ENCODE measurements around the gene ITGAE.

ITGAE gene

DNA sequence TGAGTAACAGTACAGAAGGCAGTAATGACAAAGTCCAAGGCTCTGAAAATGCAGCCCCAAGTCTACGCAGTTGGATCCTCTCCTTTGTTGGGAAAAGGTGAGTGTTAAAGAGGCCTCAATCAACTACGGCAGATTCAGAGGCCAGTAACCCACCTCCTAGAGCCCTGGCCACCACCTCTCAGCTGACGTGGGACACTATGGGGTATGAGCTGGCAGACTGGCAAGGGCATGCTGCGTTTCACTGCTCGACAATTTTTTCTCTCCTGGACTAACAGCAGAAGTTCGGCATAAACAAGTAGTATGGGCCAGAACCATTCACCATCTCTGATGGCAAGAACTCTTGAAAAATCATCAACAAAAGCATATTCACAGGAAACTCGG lies 27.9 kb upstream of the ITGAE start:
- peaks cover 5% of the 10 kb centered on the region for H3K4me1 Mint-ChIP-seq
- no peak for ATAC-seq (ENCODE audit: low read depth)
- H3K9me3 Mint-ChIP-seq: no peaks in the 10 kb centered on the region
- H3K27me3 Mint-ChIP-seq: no peaks in the 10 kb centered on the region
- no peak for DNase-seq (ENCODE audit: low spot score in 2 of 2)
- H3K36me3 Mint-ChIP-seq: peaks cover 21% of the 10 kb centered on the region
- H3K27ac Mint-ChIP-seq: no peak overlapping the region
- H3K4me3 Mint-ChIP-seq: no peak overlapping the region

- no peak for DNase-seq (ENCODE audit: low spot score in 2 of 2)
- H3K27me3 Mint-ChIP-seq: no peaks in the 10 kb centered on the region
- H3K36me3 Mint-ChIP-seq: peaks cover 20% of the 10 kb centered on the region
- H3K9me3 Mint-ChIP-seq: no peaks in the 10 kb centered on the region
- H3K27ac Mint-ChIP-seq: no peak overlapping the region
- no peak overlapping the region for H3K4me3 Mint-ChIP-seq
- no peak for ATAC-seq (ENCODE audit: low read depth)
- H3K4me1 Mint-ChIP-seq: peaks cover 3% of the 10 kb centered on the region
These were observed 27.3 kb upstream of the ITGAE start for GRCh38 chr17:3828151-3828851.

DNA sequence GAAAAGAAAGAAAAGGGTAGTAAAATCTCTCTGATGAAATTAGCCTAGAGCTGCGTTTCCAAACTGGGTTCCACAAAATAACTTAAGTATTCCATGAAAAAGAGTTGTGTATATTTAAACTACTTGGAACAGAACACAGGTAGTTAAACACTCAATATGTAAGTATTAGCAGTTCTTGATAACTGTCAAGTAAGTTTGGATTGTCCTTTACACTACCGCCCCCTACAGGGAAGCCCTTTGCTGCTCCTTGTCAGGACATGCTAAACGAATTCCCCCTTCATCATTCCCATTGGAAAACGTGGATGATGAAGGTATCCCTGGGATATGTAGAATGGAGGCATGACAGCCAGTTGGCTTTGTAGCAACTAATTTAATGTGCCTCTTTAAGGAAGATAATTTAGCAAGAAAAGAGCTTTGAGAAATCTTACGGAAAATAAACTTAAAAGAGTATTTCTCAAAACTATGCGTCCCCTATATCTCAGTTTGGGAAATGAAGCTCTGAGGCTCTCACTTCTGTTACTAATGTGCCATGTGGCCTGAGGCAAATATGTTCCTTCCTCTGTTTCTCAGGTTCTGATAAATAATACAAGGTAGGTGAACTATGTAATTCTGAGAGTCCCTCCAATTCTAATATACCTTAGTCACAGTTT lies 26.3 kb upstream of the ITGAE start:
- Mint-ChIP-seq H3K27ac (peak overlapping the region; percentile 20), H3K4me3 (no peak overlapping the region), H3K4me1 (peaks cover 3% of the 10 kb centered on the region), H3K9me3 (no peaks in the 10 kb centered on the region), H3K27me3 (no peaks in the 10 kb centered on the region), H3K36me3 (peaks cover 17% of the 10 kb centered on the region)
- peak; percentile 72 to 74 for DNase-seq (ENCODE audit: low spot score in 2 of 2)
- peak; percentile 63 for ATAC-seq (ENCODE audit: low read depth)

DNA sequence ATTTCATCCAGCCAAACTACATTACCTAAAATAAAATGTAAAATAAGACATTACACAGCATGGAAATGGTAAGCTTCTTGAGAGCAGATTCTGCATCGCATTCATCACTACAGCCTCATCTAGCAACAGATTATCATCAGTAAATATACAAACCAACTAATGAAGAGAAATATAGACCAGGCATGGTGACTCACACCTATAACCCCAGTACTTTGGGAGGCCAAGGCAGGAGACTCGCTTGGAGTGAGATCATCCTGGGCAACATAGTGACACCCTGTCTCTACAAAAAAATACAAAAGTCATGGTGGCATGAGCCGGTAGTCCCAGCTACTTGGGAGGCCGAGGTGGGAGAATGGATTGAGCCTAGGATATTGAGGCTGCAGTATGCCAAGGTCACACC lies 25.2 kb upstream of the ITGAE start:
- ATAC-seq (ENCODE audit: low read depth) (no peak), DNase-seq (ENCODE audit: low spot score in 2 of 2) (no peak)
- peaks cover 3% of the 10 kb centered on the region for H3K4me1 Mint-ChIP-seq
- H3K9me3 Mint-ChIP-seq: no peaks in the 10 kb centered on the region
- no peak overlapping the region for H3K4me3 Mint-ChIP-seq
- no peaks in the 10 kb centered on the region for H3K27me3 Mint-ChIP-seq
- no peak overlapping the region for H3K27ac Mint-ChIP-seq
- peaks cover 25% of the 10 kb centered on the region for H3K36me3 Mint-ChIP-seq

- Mint-ChIP-seq H3K4me3 (no peak overlapping the region), H3K27me3 (no peaks in the 10 kb centered on the region), H3K36me3 (peaks cover 29% of the 10 kb centered on the region), H3K27ac (no peak overlapping the region), H3K4me1 (peaks cover 11% of the 10 kb centered on the region), H3K9me3 (no peaks in the 10 kb centered on the region)
- DNase-seq (ENCODE audit: low spot score in 2 of 2) (no peak), ATAC-seq (ENCODE audit: low read depth) (no peak)
These were observed 20.1 kb upstream of the ITGAE start for GRCh38 chr17:3821101-3821500.

- Mint-ChIP-seq H3K9me3 (no peaks in the 10 kb centered on the region), H3K27me3 (no peaks in the 10 kb centered on the region), H3K27ac (peak overlapping the region; percentile 32), H3K4me1 (peaks cover 11% of the 10 kb centered on the region), H3K36me3 (peaks cover 36% of the 10 kb centered on the region), H3K4me3 (peak overlapping the region; percentile 59)
- peak; percentile 53 for ATAC-seq (ENCODE audit: low read depth)
- no peak for DNase-seq (ENCODE audit: low spot score in 2 of 2)
These were observed 17.8 kb upstream of the ITGAE start for GRCh38 chr17:3818786-3819185.

DNA sequence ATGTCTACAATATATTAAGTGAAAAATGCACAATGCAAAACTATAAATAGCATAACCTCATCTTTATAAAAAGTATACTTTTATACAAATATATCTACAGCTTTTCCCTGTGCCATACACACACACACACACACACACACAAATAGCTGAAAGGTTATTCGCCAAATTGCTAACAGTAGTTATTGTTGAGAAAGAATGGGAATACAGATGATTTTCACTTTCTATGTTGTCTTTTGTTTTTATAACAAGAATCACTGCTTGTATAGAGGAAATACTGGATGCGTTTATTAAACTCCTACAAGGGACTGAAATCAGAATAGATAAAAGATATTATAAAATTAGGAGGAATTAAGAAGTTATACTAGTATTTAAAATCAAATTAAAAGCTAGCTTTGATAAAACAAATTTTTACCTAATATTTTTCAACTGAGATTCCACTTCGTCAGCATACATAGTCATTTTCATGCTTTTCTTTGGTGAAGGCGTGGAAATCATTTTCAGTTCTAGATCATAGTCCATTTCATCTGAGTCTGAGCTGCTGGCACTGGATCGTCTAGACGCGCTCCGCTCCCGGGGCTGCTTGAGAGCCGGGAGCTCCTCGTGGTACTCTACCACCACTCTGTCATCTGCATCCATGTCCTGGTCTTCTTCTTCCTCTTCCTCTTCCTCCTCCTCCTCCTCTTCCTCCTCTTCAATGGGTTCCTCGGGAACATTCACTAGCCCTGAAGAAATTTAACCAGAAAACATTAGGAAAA lies 17.0 kb upstream of the ITGAE start:
- Mint-ChIP-seq H3K4me3 (no peak overlapping the region), H3K27me3 (no peaks in the 10 kb centered on the region), H3K36me3 (peaks cover 36% of the 10 kb centered on the region), H3K27ac (peak overlapping the region; percentile 32), H3K4me1 (peaks cover 11% of the 10 kb centered on the region), H3K9me3 (no peaks in the 10 kb centered on the region)
- DNase-seq (ENCODE audit: low spot score in 2 of 2): no peak
- ATAC-seq (ENCODE audit: low read depth): no peak

DNA sequence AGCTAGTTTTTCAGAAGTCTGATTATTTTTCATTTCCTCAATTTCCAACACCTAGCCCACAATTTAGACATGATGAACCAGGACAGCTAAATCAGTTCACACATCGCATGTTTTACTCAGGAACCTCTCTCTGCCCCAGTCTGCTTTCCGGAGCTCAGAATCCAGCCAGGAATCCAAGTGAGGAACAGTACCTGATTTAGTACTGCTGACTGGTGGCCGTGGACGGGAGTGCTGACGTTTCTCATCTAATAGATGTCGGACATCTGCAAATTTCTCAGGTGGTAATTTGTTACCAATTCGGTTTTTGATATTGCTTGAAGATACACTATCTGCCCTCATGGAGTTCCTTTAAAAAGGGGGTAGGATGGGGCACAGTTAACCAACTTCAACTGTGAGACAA lies 14.9 kb upstream of the ITGAE start:
- DNase-seq (ENCODE audit: low spot score in 2 of 2) (no peak), ATAC-seq (ENCODE audit: low read depth) (no peak)
- no peaks in the 10 kb centered on the region for H3K27me3 Mint-ChIP-seq
- H3K4me1 Mint-ChIP-seq: peaks cover 18% of the 10 kb centered on the region
- H3K4me3 Mint-ChIP-seq: no peak overlapping the region
- peaks cover 36% of the 10 kb centered on the region for H3K36me3 Mint-ChIP-seq
- H3K9me3 Mint-ChIP-seq: no peaks in the 10 kb centered on the region
- no peak overlapping the region for H3K27ac Mint-ChIP-seq

DNA sequence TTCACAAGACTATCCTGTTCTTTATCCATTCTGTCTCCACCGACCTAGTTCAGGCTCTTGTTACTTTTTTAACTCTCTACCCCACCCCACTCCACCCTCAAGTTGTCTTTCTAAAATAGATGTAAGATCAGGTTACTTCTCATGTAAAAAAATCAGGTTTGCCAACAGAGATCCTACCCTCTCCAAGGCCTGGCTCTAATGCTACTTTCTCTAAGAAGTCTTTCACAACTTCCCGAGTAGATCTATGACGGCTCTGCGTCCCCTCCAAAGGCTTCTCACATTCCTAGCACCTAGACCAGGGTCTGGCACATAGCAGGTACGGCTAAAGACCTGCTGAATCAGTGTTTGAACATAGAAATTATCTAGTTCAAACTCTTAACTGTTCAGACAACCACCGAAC lies 14.1 kb upstream of the ITGAE start:
- H3K36me3 Mint-ChIP-seq: peaks cover 35% of the 10 kb centered on the region
- no peak overlapping the region for H3K4me3 Mint-ChIP-seq
- H3K27me3 Mint-ChIP-seq: no peaks in the 10 kb centered on the region
- ATAC-seq (ENCODE audit: low read depth) (no peak), DNase-seq (ENCODE audit: low spot score in 2 of 2) (no peak)
- peaks cover 26% of the 10 kb centered on the region for H3K4me1 Mint-ChIP-seq
- no peaks in the 10 kb centered on the region for H3K9me3 Mint-ChIP-seq
- H3K27ac Mint-ChIP-seq: no peak overlapping the region

- H3K4me3 Mint-ChIP-seq: no peak overlapping the region
- peak overlapping the region; percentile 51 for H3K27ac Mint-ChIP-seq
- no peak for ATAC-seq (ENCODE audit: low read depth)
- H3K4me1 Mint-ChIP-seq: peaks cover 32% of the 10 kb centered on the region
- no peak for DNase-seq (ENCODE audit: low spot score in 2 of 2)
- H3K36me3 Mint-ChIP-seq: peaks cover 33% of the 10 kb centered on the region
- H3K9me3 Mint-ChIP-seq: no peaks in the 10 kb centered on the region
- H3K27me3 Mint-ChIP-seq: no peaks in the 10 kb centered on the region
These were observed 13.4 kb upstream of the ITGAE start for GRCh38 chr17:3814361-3814760.

- no peak overlapping the region for H3K27ac Mint-ChIP-seq
- ATAC-seq (ENCODE audit: low read depth) (no peak), DNase-seq (ENCODE audit: low spot score in 2 of 2) (no peak)
- peaks cover 28% of the 10 kb centered on the region for H3K36me3 Mint-ChIP-seq
- H3K27me3 Mint-ChIP-seq: no peaks in the 10 kb centered on the region
- H3K9me3 Mint-ChIP-seq: no peaks in the 10 kb centered on the region
- H3K4me3 Mint-ChIP-seq: no peak overlapping the region
- H3K4me1 Mint-ChIP-seq: peaks cover 27% of the 10 kb centered on the region
These were observed 12.2 kb upstream of the ITGAE start for GRCh38 chr17:3813171-3813570.

DNA sequence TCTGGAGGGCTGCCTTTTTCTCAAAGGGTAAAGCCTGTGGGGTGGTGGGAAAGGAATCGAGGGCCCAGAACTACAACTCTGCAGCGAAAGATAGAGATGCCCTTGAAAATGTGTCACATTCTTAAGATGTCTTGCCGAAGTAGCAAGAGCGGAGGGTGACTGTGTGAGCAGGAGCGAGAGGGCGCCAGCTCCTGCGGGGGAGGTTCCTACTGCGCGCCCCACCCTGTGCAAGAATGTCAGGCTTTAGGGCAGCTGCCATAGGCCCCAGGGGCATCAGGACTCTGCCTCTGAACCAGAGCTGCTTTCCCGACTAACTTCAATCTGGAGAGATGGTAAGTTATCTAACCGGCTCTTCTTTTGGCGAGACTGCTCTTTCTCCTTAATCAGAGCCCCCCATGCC lies 11.8 kb upstream of the ITGAE start:
- H3K27me3 Mint-ChIP-seq: no peaks in the 10 kb centered on the region
- H3K9me3 Mint-ChIP-seq: no peaks in the 10 kb centered on the region
- no peak overlapping the region for H3K4me3 Mint-ChIP-seq
- DNase-seq (ENCODE audit: low spot score in 2 of 2): no peak
- H3K4me1 Mint-ChIP-seq: peaks cover 27% of the 10 kb centered on the region
- no peak for ATAC-seq (ENCODE audit: low read depth)
- peaks cover 29% of the 10 kb centered on the region for H3K36me3 Mint-ChIP-seq
- no peak overlapping the region for H3K27ac Mint-ChIP-seq

GRCh38 chr17:3812284-3812683 lies 11.3 kb upstream of the ITGAE start:
- H3K4me1 Mint-ChIP-seq: peaks cover 27% of the 10 kb centered on the region
- H3K4me3 Mint-ChIP-seq: no peak overlapping the region
- ATAC-seq (ENCODE audit: low read depth) (no peak), DNase-seq (ENCODE audit: low spot score in 2 of 2) (no peak)
- H3K27ac Mint-ChIP-seq: no peak overlapping the region
- peaks cover 29% of the 10 kb centered on the region for H3K36me3 Mint-ChIP-seq
- H3K27me3 Mint-ChIP-seq: no peaks in the 10 kb centered on the region
- no peaks in the 10 kb centered on the region for H3K9me3 Mint-ChIP-seq

- Mint-ChIP-seq H3K27ac (peak overlapping the region; percentile 73), H3K4me1 (peaks cover 27% of the 10 kb centered on the region), H3K36me3 (peaks cover 26% of the 10 kb centered on the region), H3K9me3 (no peaks in the 10 kb centered on the region), H3K4me3 (peak overlapping the region; percentile 77), H3K27me3 (no peaks in the 10 kb centered on the region)
- no peak for DNase-seq (ENCODE audit: low spot score in 2 of 2)
- ATAC-seq (ENCODE audit: low read depth): peak; percentile 69
These were observed 9.0 kb upstream of the ITGAE start for GRCh38 chr17:3810019-3810418.

Measured in memory B cell (primary cell).